Measurements from ENCODE around the gene POP4.

Gene POP4

GRCh38 chr19:29565171-29565570 is 40.9 kb upstream of the POP4 start (continued):
- TF ChIP-seq ZNF837 (tag by site-specific recombination; IDR thresholded peaks at IDR 0.05) = no peak
- TF ChIP-seq KLF8 (tag by site-specific recombination; IDR thresholded peaks at IDR 0.05) = no peak
- TF ChIP-seq, protein P1, sequence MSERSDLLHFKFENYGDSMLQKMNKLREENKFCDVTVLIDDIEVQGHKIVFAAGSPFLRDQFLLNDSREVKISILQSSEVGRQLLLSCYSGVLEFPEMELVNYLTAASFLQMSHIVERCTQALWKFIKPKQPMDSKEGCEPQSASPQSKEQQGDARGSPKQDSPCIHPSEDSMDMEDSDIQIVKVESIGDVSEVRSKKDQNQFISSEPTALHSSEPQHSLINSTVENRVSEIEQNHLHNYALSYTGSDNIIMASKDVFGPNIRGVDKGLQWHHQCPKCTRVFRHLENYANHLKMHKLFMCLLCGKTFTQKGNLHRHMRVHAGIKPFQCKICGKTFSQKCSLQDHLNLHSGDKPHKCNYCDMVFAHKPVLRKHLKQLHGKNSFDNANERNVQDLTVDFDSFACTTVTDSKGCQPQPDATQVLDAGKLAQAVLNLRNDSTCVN (tag by site-specific recombination; optimal IDR thresholded peaks at IDR 0.05) = no peak
- no peak for TF ChIP-seq ZNF19 (tag by site-specific recombination; IDR thresholded peaks at IDR 0.05; ENCODE audit: low read depth)

DNA sequence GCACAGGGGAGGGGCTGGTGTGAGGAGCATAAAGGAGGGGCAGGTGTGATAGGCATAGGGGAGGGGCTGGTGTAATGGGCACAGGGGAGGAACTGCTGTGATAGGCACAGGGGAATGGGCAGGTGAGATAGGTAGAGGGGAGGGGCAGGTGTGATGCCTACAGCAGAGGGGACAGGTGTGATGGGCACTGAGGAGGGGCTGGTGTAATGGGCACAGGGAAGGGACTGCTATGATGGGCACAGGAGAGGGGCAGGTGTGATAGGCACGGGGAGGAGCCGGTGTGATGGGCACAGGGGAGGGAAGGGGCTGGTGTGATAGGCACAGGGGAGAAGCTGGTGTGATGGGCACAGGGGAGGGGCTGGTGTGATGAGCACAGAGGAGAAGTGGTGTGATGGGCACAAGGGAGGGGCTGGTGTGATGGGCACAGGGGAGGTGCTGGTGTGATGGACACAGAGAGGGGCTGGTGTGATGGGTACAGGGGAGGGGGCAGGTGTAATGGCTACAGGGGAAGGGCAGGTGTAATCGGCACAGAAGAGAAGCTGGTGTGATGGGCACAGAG is 39.5 kb upstream of the POP4 start:
- POLR2A ChIA-PET = no interaction called here
- no peak overlapping the region for H3K27ac ChIP-seq (ENCODE audit: extremely low read depth, low read depth, low read length)
- H3K36me3 ChIP-seq (ENCODE audit: control insufficient read depth in 2 of 2, insufficient read depth in 1 of 2, low read length in 2 of 2) = no peaks in the 10 kb centered on the region
- CTCF ChIA-PET = interaction anchor here (0.6 to 1.5 kb wide), 2 partner anchors 9 to 14 kb away, joined by 3 to 9 read pairs; no protein-coding TSS in a partner anchor
- H3K4me3 ChIP-seq (ENCODE audit: low read depth, low read length) = no peak overlapping the region
- no peak for TF ChIP-seq ZNF830 (tag by site-specific recombination; IDR thresholded peaks at IDR 0.05; ENCODE audit: low read depth)
- TF ChIP-seq ZNF18 (tag by site-specific recombination; IDR thresholded peaks at IDR 0.05) = peak; percentile 67; the same call in 1 of the 2 replicates
- peak; percentile 49 for TF ChIP-seq ZEB2 (tag by site-specific recombination; IDR thresholded peaks at IDR 0.05)
- TF ChIP-seq, protein P2, sequence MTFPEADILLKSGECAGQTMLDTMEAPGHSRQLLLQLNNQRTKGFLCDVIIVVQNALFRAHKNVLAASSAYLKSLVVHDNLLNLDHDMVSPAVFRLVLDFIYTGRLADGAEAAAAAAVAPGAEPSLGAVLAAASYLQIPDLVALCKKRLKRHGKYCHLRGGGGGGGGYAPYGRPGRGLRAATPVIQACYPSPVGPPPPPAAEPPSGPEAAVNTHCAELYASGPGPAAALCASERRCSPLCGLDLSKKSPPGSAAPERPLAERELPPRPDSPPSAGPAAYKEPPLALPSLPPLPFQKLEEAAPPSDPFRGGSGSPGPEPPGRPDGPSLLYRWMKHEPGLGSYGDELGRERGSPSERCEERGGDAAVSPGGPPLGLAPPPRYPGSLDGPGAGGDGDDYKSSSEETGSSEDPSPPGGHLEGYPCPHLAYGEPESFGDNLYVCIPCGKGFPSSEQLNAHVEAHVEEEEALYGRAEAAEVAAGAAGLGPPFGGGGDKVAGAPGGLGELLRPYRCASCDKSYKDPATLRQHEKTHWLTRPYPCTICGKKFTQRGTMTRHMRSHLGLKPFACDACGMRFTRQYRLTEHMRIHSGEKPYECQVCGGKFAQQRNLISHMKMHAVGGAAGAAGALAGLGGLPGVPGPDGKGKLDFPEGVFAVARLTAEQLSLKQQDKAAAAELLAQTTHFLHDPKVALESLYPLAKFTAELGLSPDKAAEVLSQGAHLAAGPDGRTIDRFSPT (tag by site-specific recombination; IDR thresholded peaks at IDR 0.05) = peak; percentile 65
- H3K9me3 ChIP-seq (ENCODE audit: control insufficient read depth, insufficient read depth, low read depth, low read length) = no peaks in the 10 kb centered on the region; the same call in none of the 2 replicates
- 0 out of 2 replicates have a peak, but pooled peaks cover 6% of the 10 kb centered on the region for H3K4me1 ChIP-seq (ENCODE audit: control insufficient read depth, insufficient read depth, low read length)

GRCh38 chr19:29567366-29567915 is 38.6 kb upstream of the POP4 start:
- Histone ChIP-seq H3K36me3 (ENCODE audit: control insufficient read depth in 2 of 2, insufficient read depth in 1 of 2, low read length in 2 of 2) (no peaks in the 10 kb centered on the region; a peak in 1 of 3 replicates), H3K4me3 (ENCODE audit: low read depth, low read length) (no peak overlapping the region), H3K4me1 (ENCODE audit: control insufficient read depth, insufficient read depth, low read length) (0 out of 2 replicates have a peak, but pooled peaks cover 6% of the 10 kb centered on the region), H3K27ac (ENCODE audit: extremely low read depth, low read depth, low read length) (no peak overlapping the region), H3K9me3 (ENCODE audit: control insufficient read depth, insufficient read depth, low read depth, low read length) (no peaks in the 10 kb centered on the region; the same call in none of the 2 replicates)
- ChIA-PET POLR2A (no interaction called here), CTCF (interaction anchor here (0.6 kb wide), 2 partner anchors 15 to 1115 kb away, joined by 3 read pairs; no protein-coding TSS in a partner anchor)
- TF ChIP-seq ZNF621 (tag by site-specific recombination; IDR thresholded peaks at IDR 0.05) (no peak), ZNF707 (tag by site-specific recombination; IDR thresholded peaks at IDR 0.05) (no peak), ZNF639 (tag by site-specific recombination; IDR thresholded peaks at IDR 0.05) (no peak), SALL2 (tag by site-specific recombination; IDR thresholded peaks at IDR 0.05; ENCODE audit: borderline replicate concordance) (no peak), ZNF555 (tag by site-specific recombination; conservative IDR thresholded peaks at IDR 0.05) (no peak), ZNF747 (tag by site-specific recombination; IDR thresholded peaks at IDR 0.05) (no peak), PRDM10 (tag by site-specific recombination; IDR thresholded peaks at IDR 0.05) (no peak), ZNF549 (tag by site-specific recombination; IDR thresholded peaks at IDR 0.05) (no peak), IKZF3 (tag by site-specific recombination; IDR thresholded peaks at IDR 0.05) (no peak)
- TF ChIP-seq, protein P3, sequence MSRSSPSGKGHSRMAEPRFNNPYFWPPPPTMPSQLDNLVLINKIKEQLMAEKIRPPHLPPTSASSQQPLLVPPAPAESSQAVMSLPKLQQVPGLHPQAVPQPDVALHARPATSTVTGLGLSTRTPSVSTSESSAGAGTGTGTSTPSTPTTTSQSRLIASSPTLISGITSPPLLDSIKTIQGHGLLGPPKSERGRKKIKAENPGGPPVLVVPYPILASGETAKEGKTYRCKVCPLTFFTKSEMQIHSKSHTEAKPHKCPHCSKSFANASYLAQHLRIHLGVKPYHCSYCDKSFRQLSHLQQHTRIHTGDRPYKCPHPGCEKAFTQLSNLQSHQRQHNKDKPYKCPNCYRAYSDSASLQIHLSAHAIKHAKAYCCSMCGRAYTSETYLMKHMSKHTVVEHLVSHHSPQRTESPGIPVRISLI (tag by site-specific recombination; IDR thresholded peaks at IDR 0.05) = no peak
- TF ChIP-seq, protein P1 (tag by site-specific recombination; optimal IDR thresholded peaks at IDR 0.05) = no peak

All from HEK293 (cell line).